CD4-positive, alpha-beta T cell treated with Interleukin-17A for 1 hour (primary cell): ENCODE results near the gene FNDC8.
"Not testable (repeated sequence)": the region's sequence is repeated elsewhere in the genome, so short reads cannot be mapped to it uniquely, and the experiment has no call there.

ENCODE experiments used
- DNase-seq: peaks from one replicate; pipeline ENCODE4 v3.0.0-alpha.2; 2020

FNDC8 gene

GRCh38 chr17:35146214-35146833, 24.9 kb downstream of the FNDC8 start:
- no peak for DNase-seq

GRCh38 chr17:35147375-35147905, 26.0 kb downstream of the FNDC8 start, which contains the start of gene UNC45B:
TSS of gene UNC45B (plus strand) at chr17:35147817. CDS start at chr17:35148264, 447 bp downstream.
- DNase-seq: no peak

GRCh38 chr17:35148144-35148543, 26.7 kb downstream of the FNDC8 start:
- no peak for DNase-seq

- no peak for DNase-seq
These were observed 28.5 kb downstream of the FNDC8 start for GRCh38 chr17:35149941-35150340.

GRCh38 chr17:35151080-35151479, 29.7 kb downstream of the FNDC8 start:
- DNase-seq: not testable (repeated sequence)

- no peak for DNase-seq
These were observed 31.2 kb downstream of the FNDC8 start for GRCh38 chr17:35152421-35153140.

GRCh38 chr17:35154196-35155165, 33.1 kb downstream of the FNDC8 start:
- no peak for DNase-seq

- no peak for DNase-seq
These were observed 33.8 kb downstream of the FNDC8 start for GRCh38 chr17:35155246-35155645.

- DNase-seq: no peak
These were observed 38.5 kb downstream of the FNDC8 start for GRCh38 chr17:35159940-35160339.

GRCh38 chr17:35160354-35161201, 39.2 kb downstream of the FNDC8 start:
- peak; percentile 54 for DNase-seq

GRCh38 chr17:35161281-35161761, 39.9 kb downstream of the FNDC8 start:
- peak; percentile 62 for DNase-seq

- DNase-seq: no peak
These were observed 41.3 kb downstream of the FNDC8 start for GRCh38 chr17:35162755-35163154.

GRCh38 chr17:35163886-35164285, 42.5 kb downstream of the FNDC8 start:
- no peak for DNase-seq

- DNase-seq: no peak
These were observed 43.3 kb downstream of the FNDC8 start for GRCh38 chr17:35164716-35165115.

- no peak for DNase-seq
These were observed 45.1 kb downstream of the FNDC8 start for GRCh38 chr17:35166526-35166925.

- DNase-seq: no peak
These were observed 45.6 kb downstream of the FNDC8 start for GRCh38 chr17:35167046-35167445.

- DNase-seq: no peak
These were observed 46.3 kb downstream of the FNDC8 start for GRCh38 chr17:35167666-35168065.

GRCh38 chr17:35169835-35170363, 48.5 kb downstream of the FNDC8 start:
- DNase-seq: no peak

- peak; percentile 81 for DNase-seq
These were observed 49.8 kb downstream of the FNDC8 start for GRCh38 chr17:35170968-35171771.

- DNase-seq: peak; percentile 63
These were observed 50.4 kb downstream of the FNDC8 start for GRCh38 chr17:35171834-35172233.

- not testable (repeated sequence) for DNase-seq
These were observed 50.9 kb downstream of the FNDC8 start for GRCh38 chr17:35172321-35172720.
